Activated CD4-positive, alpha-beta T cell treated with anti-CD3 and anti-CD28 coated beads, Interleukin-2, amount 50 U/mL, for 24 hours (primary cell): ENCODE results near the gene ADTRP.
"Not testable (repeated sequence)": the region's sequence is repeated elsewhere in the genome, so short reads cannot be mapped to it uniquely, and the experiment has no call there.

Experiments used
- DNase-seq, 2 donors: peaks; one replicate each; pipeline ENCODE4 v3.0.0-alpha.2; 2020; ENCODE audit warnings: low read depth in 1 of 2, low spot score in 1 of 2

ADTRP gene

GRCh38 chr6:11701573-11701972, 77.0 kb downstream of the ADTRP start:
- no peak for DNase-seq

GRCh38 chr6:11700118-11700718, 78.4 kb downstream of the ADTRP start:
- DNase-seq: peak in 1 of 2 donors; percentile 28

- DNase-seq: no peak
These were observed 79.0 kb downstream of the ADTRP start for GRCh38 chr6:11699576-11699975.

- no peak for DNase-seq
These were observed 85.9 kb downstream of the ADTRP start for GRCh38 chr6:11692451-11693376.

- no peak for DNase-seq
These were observed 88.8 kb downstream of the ADTRP start for GRCh38 chr6:11689847-11690246.

GRCh38 chr6:11689400-11689799, 89.2 kb downstream of the ADTRP start:
- DNase-seq: not testable (repeated sequence)

- no peak for DNase-seq
These were observed 90.2 kb downstream of the ADTRP start for GRCh38 chr6:11688425-11688709.

GRCh38 chr6:11685481-11686093, 93.0 kb downstream of the ADTRP start:
- no peak for DNase-seq

GRCh38 chr6:11684901-11685480, 93.6 kb downstream of the ADTRP start:
- no peak for DNase-seq

- DNase-seq: no peak
These were observed 94.7 kb downstream of the ADTRP start for GRCh38 chr6:11683871-11684270.

GRCh38 chr6:11682561-11682975, 96.0 kb downstream of the ADTRP start:
- no peak for DNase-seq

- DNase-seq: no peak
These were observed 96.8 kb downstream of the ADTRP start for GRCh38 chr6:11681770-11682169.

GRCh38 chr6:11681357-11681756, 97.2 kb downstream of the ADTRP start:
- DNase-seq: no peak

GRCh38 chr6:11680479-11680878, 98.1 kb downstream of the ADTRP start:
- not testable (repeated sequence) for DNase-seq

- DNase-seq: no peak
These were observed 99.5 kb downstream of the ADTRP start for GRCh38 chr6:11679099-11679498.

GRCh38 chr6:11675601-11676000, 103.0 kb downstream of the ADTRP start:
- peak in 1 of 2 donors; percentile 6 for DNase-seq

GRCh38 chr6:11672669-11673068, 105.9 kb downstream of the ADTRP start:
- no peak for DNase-seq

GRCh38 chr6:11672256-11672655, 106.3 kb downstream of the ADTRP start:
- DNase-seq: no peak

GRCh38 chr6:11669696-11670095, 108.9 kb downstream of the ADTRP start:
- no peak for DNase-seq

- no peak for DNase-seq
These were observed 110.1 kb downstream of the ADTRP start for GRCh38 chr6:11668455-11668854.

- DNase-seq: no peak
These were observed 110.7 kb downstream of the ADTRP start for GRCh38 chr6:11667876-11668275.
